DOHH2 (cell line): Measurements from ENCODE around the gene ANKRD30A.
"Not testable (repeated sequence)": the region's sequence is repeated elsewhere in the genome, so short reads cannot be mapped to it uniquely, and the experiment has no call there.

Experiments
- H3F3A ChIP-seq: fragments of 200-600 bp; sonication (generic), shearing (Covaris generic); 2 replicates; pipeline ENCODE4 v1.6.0; 2016; ENCODE audit warnings: antibody characterized with exemption, mild to moderate bottlenecking; ENCODE audit not compliant: control insufficient read depth, insufficient read depth
- H3K27ac ChIP-seq: fragments of 200-600 bp; sonication (generic); 2 replicates; pipeline ENCODE4 v1.5.1; 2014; ENCODE audit warnings: low read depth, mild to moderate bottlenecking, low read length, moderate library complexity
- H3K27me3 ChIP-seq: fragments of 200-600 bp; sonication (generic); 2 replicates; pipeline ENCODE4 v1.6.1; 2014; ENCODE audit warnings: mild to moderate bottlenecking, low read length, mixed read lengths; ENCODE audit not compliant: control insufficient read depth
- H3K36me3 ChIP-seq: fragments of 200-600 bp; sonication (generic); 2 replicates; pipeline ENCODE4 v1.6.1; 2014; ENCODE audit warnings: mild to moderate bottlenecking, low read length, moderate library complexity, mixed read lengths; ENCODE audit not compliant: control insufficient read depth
- H3K4me1 ChIP-seq: fragments of 200-600 bp; sonication (generic); 2 replicates; pipeline ENCODE4 v1.6.1; 2014; ENCODE audit warnings: mild to moderate bottlenecking, low read length, mixed read lengths; ENCODE audit not compliant: control insufficient read depth
- H3K4me2 ChIP-seq: fragments of 200-600 bp; sonication (generic); 2 replicates; pipeline ENCODE4 v1.6.0; 2014; ENCODE audit warnings: mild to moderate bottlenecking, low read length, moderate library complexity
- H3K4me3 ChIP-seq: fragments of 200-600 bp; sonication (generic); 2 replicates; pipeline ENCODE4 v1.5.1; 2014; ENCODE audit warnings: mild to moderate bottlenecking, low read length, mixed read lengths
- H3K79me2 ChIP-seq: fragments of 200-600 bp; sonication (generic); 2 replicates; pipeline ENCODE4 v1.6.1; 2014; ENCODE audit warnings: mild to moderate bottlenecking, low read length, mixed read lengths; ENCODE audit not compliant: control insufficient read depth
- H3K9me2 ChIP-seq: fragments of 200-600 bp; sonication (generic); replicated peaks from 2 replicates; pipeline ENCODE4 v1.6.1; 2014; ENCODE audit warnings: mild to moderate bottlenecking, low read length, mixed read lengths; ENCODE audit not compliant: control insufficient read depth
- H3K9me3 ChIP-seq: fragments of 200-600 bp; sonication (generic); 2 replicates; pipeline ENCODE4 v1.6.1; 2014; ENCODE audit warnings: antibody characterized with exemption, low read length, mixed read lengths; ENCODE audit not compliant: control insufficient read depth, insufficient read depth
- H4K20me1 ChIP-seq: fragments of 200-600 bp; sonication (generic); 2 replicates; pipeline ENCODE4 v1.6.0; 2014; ENCODE audit warnings: low read depth, mild to moderate bottlenecking, antibody characterized with exemption, low read length, moderate library complexity; ENCODE audit not compliant: control insufficient read depth, insufficient read depth
- CTCF ChIP-seq: fragments of 200-600 bp; sonication (generic); IDR thresholded peaks from one replicate; pipeline ENCODE4 v1.5.1; 2014; ENCODE audit warnings: antibody characterized with exemption, mild to moderate bottlenecking, low read depth, low read length; ENCODE audit not compliant: poor library complexity, severe bottlenecking
- EZH2phosphoT487 ChIP-seq: fragments of 200-600 bp; sonication (generic); IDR thresholded peaks from 2 replicates; pipeline ENCODE4 v1.6.1; 2017; ENCODE audit warnings: borderline replicate concordance, mild to moderate bottlenecking, antibody characterized with exemption, low read length, moderate library complexity, mixed read lengths

ANKRD30A gene

GRCh38 chr10:37246637-37247036 is 121.2 kb downstream of the ANKRD30A start:
- Histone ChIP-seq H4K20me1 (no peaks in the 10 kb centered on the region), H3K4me1 (no peaks in the 10 kb centered on the region), H3K27ac (no peak overlapping the region), H3K27me3 (no peaks in the 10 kb centered on the region), H3K4me3 (no peak overlapping the region), H3K36me3 (no peaks in the 10 kb centered on the region), H3K79me2 (no peaks in the 10 kb centered on the region), H3K4me2 (no peak overlapping the region), H3K9me3 (no peaks in the 10 kb centered on the region; the same call in 1 of the 2 replicates), H3F3A (no peaks in the 10 kb centered on the region), H3K9me2 (no peaks in the 10 kb centered on the region)
- TF ChIP-seq CTCF (no peak), EZH2phosphoT487 (no peak)

- H3K4me2 ChIP-seq, H3K4me3 ChIP-seq, H4K20me1 ChIP-seq, H3K9me3 ChIP-seq, H3K9me2 ChIP-seq, H3K27ac ChIP-seq, H3K79me2 ChIP-seq, H3K27me3 ChIP-seq, H3K4me1 ChIP-seq, H3F3A ChIP-seq, H3K36me3 ChIP-seq: not testable (repeated sequence)
Measured at GRCh38 chr10:37255837-37256236, 130.4 kb downstream of the ANKRD30A start.

GRCh38 chr10:37263304-37263703 is 137.9 kb downstream of the ANKRD30A start:
- Histone ChIP-seq H3K4me3 (no peak overlapping the region), H3K79me2 (no peaks in the 10 kb centered on the region), H3K27ac (no peak overlapping the region), H3K9me3 (no peaks in the 10 kb centered on the region), H3K36me3 (no peaks in the 10 kb centered on the region), H3K4me1 (no peaks in the 10 kb centered on the region), H3K27me3 (no peaks in the 10 kb centered on the region), H3F3A (no peaks in the 10 kb centered on the region), H3K4me2 (no peak overlapping the region), H4K20me1 (no peaks in the 10 kb centered on the region), H3K9me2 (no peaks in the 10 kb centered on the region)
- TF ChIP-seq EZH2phosphoT487 (no peak), CTCF (no peak)

GRCh38 chr10:37268266-37268665 is 142.9 kb downstream of the ANKRD30A start:
- no peak overlapping the region for H3K4me3 ChIP-seq
- H3K4me2 ChIP-seq: no peak overlapping the region
- H3F3A ChIP-seq: no peaks in the 10 kb centered on the region
- no peaks in the 10 kb centered on the region for H3K27me3 ChIP-seq
- no peaks in the 10 kb centered on the region for H3K9me3 ChIP-seq
- no peaks in the 10 kb centered on the region for H3K9me2 ChIP-seq
- H3K27ac ChIP-seq: no peak overlapping the region
- no peaks in the 10 kb centered on the region for H3K4me1 ChIP-seq
- no peaks in the 10 kb centered on the region for H3K79me2 ChIP-seq
- H4K20me1 ChIP-seq: no peaks in the 10 kb centered on the region
- no peaks in the 10 kb centered on the region for H3K36me3 ChIP-seq
- TF ChIP-seq CTCF (no peak), EZH2phosphoT487 (no peak)
